Endothelial cell of umbilical vein (primary cell): Measurements from ENCODE around the gene POU5F2. TPM values are rescaled to one million over a fixed set of nuclear protein-coding genes. Genes with fewer than 3 reads are reported as not detected.

Source experiments
- BruUV-seq: library from RNA; stranded (reverse); fragments of 400-500 nt; replicated peaks from 2 replicates; lab custom pipeline; 2021; lab: Mats Ljungman, UMichigan
- CTCF ChIA-PET: fragments of 300-600, 350-600 bp; sonication (Branson Sonifier 250); formaldehyde crosslinking; loops from one replicate; lab custom pipeline; 2021; ENCODE audit warnings: antibody characterized with exemption, inconsistent platforms; lab: Charles Lee
- POLR2A ChIA-PET: fragments of 300-600, 350-600 bp; sonication (Branson Sonifier 250); formaldehyde crosslinking; loops from one replicate; lab custom pipeline; 2021; ENCODE audit warnings: antibody characterized with exemption, inconsistent platforms; lab: Charles Lee
- DNase-seq: peaks from one replicate; pipeline ENCODE4 v3.0.0-alpha.2; 2011; ENCODE audit warnings: low read depth, low spot score
- FAIRE-seq: peaks from 2 replicates; lab custom pipeline; 2011; peaks lifted over from hg19 to GRCh38; lab: Jason Lieb, UNC
- H2AFZ ChIP-seq: 2 replicates; pipeline ENCODE4 v1.6.0; 2012; ENCODE audit warnings: low read depth, low read length, control low read depth, inconsistent platforms
- H3K27ac ChIP-seq: 2 replicates; pipeline ENCODE4 v1.5.1; 2011; ENCODE audit warnings: low read depth, mild to moderate bottlenecking, control low read depth, low read length, moderate library complexity; ENCODE audit not compliant: insufficient read depth
- H3K27me3 ChIP-seq, 2 experiments: 2 replicates each; pipeline versions ENCODE4 v1.6.0 to v1.6.1; 2011; ENCODE audit warnings: low read length in 2 of 2, mixed read lengths in 1 of 2; ENCODE audit not compliant: control insufficient read depth in 2 of 2, insufficient read depth in 2 of 2
- H3K36me3 ChIP-seq, 2 experiments: 2 replicates in 1 of 2; 3 replicates in 1 of 2; pipeline ENCODE4 v1.5.1; 2011; ENCODE audit warnings: low read length in 2 of 2, mild to moderate bottlenecking in 1 of 2, moderate library complexity in 1 of 2; ENCODE audit not compliant: control insufficient read depth in 2 of 2, insufficient read depth in 2 of 2; ENCODE audit errors: extremely low read depth in 1 of 2
- H3K4me1 ChIP-seq: 3 replicates; pipeline ENCODE4 v1.5.1; 2011; ENCODE audit warnings: mild to moderate bottlenecking, low read length; ENCODE audit not compliant: control insufficient read depth, insufficient read depth; ENCODE audit errors: extremely low read depth
- H3K4me2 ChIP-seq: 2 replicates; pipeline ENCODE4 v1.6.1; 2011; ENCODE audit warnings: low read length, control low read depth, mixed read lengths; ENCODE audit not compliant: insufficient read depth
- H3K4me3 ChIP-seq, 3 experiments: fragments of 200-600 bp in 1 of 3; sonication (generic), shearing (Covaris generic) in 1 of 3; replicated peaks in 1 of 3; 2 replicates each; pipeline ENCODE4 v1.5.1; 2011 to 2016; ENCODE audit warnings: control low read depth in 3 of 3, low read length in 3 of 3, mild to moderate bottlenecking in 2 of 3, inconsistent platforms in 1 of 3, low read depth in 1 of 3, moderate library complexity in 1 of 3; ENCODE audit not compliant: insufficient read depth in 1 of 3
- H3K79me2 ChIP-seq: 2 replicates; pipeline ENCODE4 v1.6.0; 2012; ENCODE audit warnings: low read length, inconsistent platforms; ENCODE audit not compliant: control insufficient read depth, insufficient read depth
- H3K9ac ChIP-seq: replicated peaks from 2 replicates; pipeline ENCODE3; 2011; ENCODE audit warnings: low read length, control low read depth; ENCODE audit not compliant: insufficient read depth; ENCODE audit errors: extremely low read depth
- H3K9me1 ChIP-seq: replicated peaks from 3 replicates; pipeline ENCODE4 v1.6.0; 2011; ENCODE audit warnings: mild to moderate bottlenecking, low read length; ENCODE audit not compliant: control insufficient read depth, insufficient read depth; ENCODE audit errors: extremely low read depth
- H3K9me3 ChIP-seq: replicated peaks from 2 replicates; pipeline ENCODE4 v1.5.1; 2012; ENCODE audit warnings: low read length, inconsistent platforms; ENCODE audit not compliant: control insufficient read depth, insufficient read depth
- H4K20me1 ChIP-seq: replicated peaks from 2 replicates; pipeline ENCODE3; 2011; ENCODE audit warnings: mild to moderate bottlenecking, low read length; ENCODE audit not compliant: control insufficient read depth, insufficient read depth; ENCODE audit errors: extremely low read depth
- CTCF ChIP-seq, 2 donors: IDR thresholded peaks; 1 replicate in 1 of 2; 2 replicates in 1 of 2; pipeline ENCODE4 v1.5.1; 2011; ENCODE audit warnings: low read length in 2 of 2, mild to moderate bottlenecking in 2 of 2, moderate library complexity in 2 of 2, control low read depth in 1 of 2, inconsistent platforms in 1 of 2, low read depth in 1 of 2; ENCODE audit not compliant: insufficient read depth in 1 of 2; ENCODE audit errors: extremely low read depth in 1 of 2
- FOS ChIP-seq: IDR thresholded peaks from 2 replicates; pipeline ENCODE4 v1.6.1; 2011; ENCODE audit warnings: mild to moderate bottlenecking, low read length, moderate library complexity, borderline replicate concordance; ENCODE audit not compliant: insufficient read depth
- GATA2 ChIP-seq: IDR thresholded peaks from 2 replicates; pipeline ENCODE4 v1.7.0; 2011; ENCODE audit warnings: low read depth, mild to moderate bottlenecking, moderate library complexity, mixed read lengths, low read length; ENCODE audit not compliant: insufficient read length, insufficient read depth
- JUN ChIP-seq: IDR thresholded peaks from 2 replicates; pipeline ENCODE4 v1.6.1; 2011; ENCODE audit warnings: borderline replicate concordance, low read depth; ENCODE audit not compliant: insufficient read length, insufficient read depth
- MAX ChIP-seq: IDR thresholded peaks from 2 replicates; pipeline ENCODE4 v1.6.1; 2011; ENCODE audit not compliant: insufficient read depth, insufficient read length
- MYC ChIP-seq: IDR thresholded peaks from one replicate; pipeline ENCODE4 v1.6.1; 2011; ENCODE audit warnings: mild to moderate bottlenecking, low read depth, low read length
- POLR2A ChIP-seq: IDR thresholded peaks from 2 replicates; pipeline ENCODE4 v1.6.1; 2012; ENCODE audit warnings: low read depth, mild to moderate bottlenecking, control low read depth, low read length
- POLR2AphosphoS5 ChIP-seq: IDR thresholded peaks from 2 replicates; pipeline ENCODE4 v1.6.1; 2012; ENCODE audit warnings: low read depth, mild to moderate bottlenecking, control low read depth, low read length, moderate library complexity; ENCODE audit not compliant: insufficient read depth
- dilution Hi-C: fragments of 300-500 bp; cut with MboI; formaldehyde crosslinking; loops from one replicate; pipeline ENCODE4 v1.15.0; 2019; ENCODE audit warnings: low sequenced_read_pairs; ENCODE audit not compliant: extremely low pct_ligation_motif_present
- intact Hi-C: fragments of 100-400 bp; cut with micrococcal nuclease; formaldehyde crosslinking; loops from one replicate; pipeline ENCODE4 v1.10.0; 2022
- polyA plus RNA-seq, 4 experiments: library from polyadenylated mRNA; depleted of rRNA in 3 of 4; stranded (reverse) in 3 of 4; unstranded in 1 of 4; fragments of >200 nt; gene quantifications; 2 replicates each; pipeline versions ENCODE4 v1.2.1 to v1.2.3, GENCODE V29; 2011 to 2012; ENCODE audit warnings: missing spikeins in 1 of 4
- total RNA-seq: library from RNA; stranded (reverse); gene quantifications from 2 replicates; pipeline ENCODE4 v1.2.3, GENCODE V29; 2021

Gene POU5F2
- total and polyA plus RNA-seq, 2 donors (not counting 3 experiments of a cell fraction or from before 2014, with no cell fraction given), result 0.11 to 1.2 TPM

GRCh38 chr5:93735378-93735777 is 6.0 kb downstream of the POU5F2 start:
- Histone ChIP-seq H2AFZ (no peak overlapping the region), H3K27ac (no peak overlapping the region), H4K20me1 (no peaks in the 10 kb centered on the region), H3K9ac (no peak overlapping the region), H3K79me2 (no peaks in the 10 kb centered on the region), H3K27me3 (no peaks in the 10 kb centered on the region), H3K36me3 (no peaks in the 10 kb centered on the region), H3K9me1 (no peaks in the 10 kb centered on the region), H3K4me1 (peaks cover 7% of the 10 kb centered on the region), H3K4me2 (no peak overlapping the region), H3K4me3 (no peak overlapping the region), H3K9me3 (no peaks in the 10 kb centered on the region)
- intact Hi-C loops, result no loop called here
- FAIRE-seq (peak; percentile 76), DNase-seq (peak; percentile 87)
- dilution Hi-C loops, result no loop called here
- no TSS peak for BruUV-seq
- CTCF ChIA-PET, result interaction anchor here (0.8 to 2.5 kb wide), 8 partner anchors 10 to 105 kb away, joined by 3 to 19 read pairs (median 3); no protein-coding TSS in a partner anchor
- POLR2A ChIA-PET, result no interaction called here
- TF ChIP-seq POLR2AphosphoS5 (no peak), FOS (peak; percentile 38)

- TF ChIP-seq CTCF (IDR thresholded peaks at IDR 0.05; ENCODE audit: extremely low read depth in 1 of 2, insufficient read depth in 1 of 2, low read depth in 1 of 2, low read length in 2 of 2) (no peak), MYC (no peak), POLR2AphosphoS5 (no peak), FOS (no peak), JUN (no peak), GATA2 (no peak), POLR2A (no peak), MAX (no peak)
- Histone ChIP-seq H3K9me1 (no peaks in the 10 kb centered on the region), H3K9ac (no peak overlapping the region), H3K79me2 (no peaks in the 10 kb centered on the region), H3K36me3 (no peaks in the 10 kb centered on the region), H2AFZ (no peak overlapping the region), H3K27ac (no peak overlapping the region), H3K9me3 (no peaks in the 10 kb centered on the region), H3K4me3 (no peak overlapping the region), H3K4me1 (peaks cover 7% of the 10 kb centered on the region), H4K20me1 (no peaks in the 10 kb centered on the region), H3K27me3 (no peaks in the 10 kb centered on the region), H3K4me2 (no peak overlapping the region)
- FAIRE-seq (no peak), DNase-seq (no peak)
- dilution Hi-C loops (no loop called here), intact Hi-C loops (no loop called here)
- ChIA-PET POLR2A (no interaction called here), CTCF (interaction anchor here (0.7 to 1.0 kb wide), 2 partner anchors 14 to 17 kb away, joined by 3 read pairs; no protein-coding TSS in a partner anchor)
- no TSS peak for BruUV-seq
Observed at GRCh38 chr5:93731987-93732386, 9.4 kb downstream of the POU5F2 start.
